Fibroblast of the aortic adventitia (primary cell): ENCODE results near the gene CFDP1. TPM values are rescaled to one million over a fixed set of nuclear protein-coding genes. Genes with fewer than 3 reads are reported as not detected.

Source experiments
- DNase-seq: peaks from one replicate; pipeline ENCODE4 v3.0.0-alpha.2; 2010; ENCODE audit warnings: low read depth
- H3K4me3 ChIP-seq: 2 replicates; pipeline ENCODE4 v1.5.1; 2011; ENCODE audit warnings: low read depth, mild to moderate bottlenecking, control low read depth, low read length, moderate library complexity
- total RNA-seq: library from RNA; depleted of rRNA; stranded (reverse); fragments of >200 nt; gene quantifications from 2 replicates; pipeline ENCODE4 v1.2.3, GENCODE V29; 2012; ENCODE audit warnings: low replicate concordance
- TF ChIP-seq, protein P1 (sequence below): IDR thresholded peaks from 2 replicates; pipeline ENCODE4 v1.5.1; 2011; ENCODE audit warnings: mild to moderate bottlenecking, low read length, control low read depth, inconsistent platforms; ENCODE audit not compliant: insufficient read depth

Gene CFDP1
- total RNA-seq, 1 donor: 47.0 TPM

DNA sequence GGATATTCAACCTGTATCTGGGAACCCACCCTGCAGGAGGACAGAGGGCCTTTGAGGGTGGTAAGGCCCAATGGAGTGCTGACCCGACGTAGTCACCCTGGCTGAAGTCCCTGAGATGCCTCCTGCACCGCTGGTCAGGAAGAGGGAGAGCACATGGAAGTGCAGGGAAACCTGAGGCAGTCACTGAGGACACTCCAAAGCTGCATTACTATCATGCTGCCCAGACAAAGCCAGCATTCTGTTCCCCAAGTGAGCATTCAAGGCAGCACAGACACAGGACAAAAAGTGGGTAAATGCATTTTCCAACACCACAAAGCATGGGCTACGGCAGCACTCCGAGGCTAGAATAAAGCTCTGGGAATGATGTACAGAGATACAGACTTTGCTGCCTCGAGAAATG, 135.0 kb downstream of the CFDP1 start:
- TF ChIP-seq, protein P1, sequence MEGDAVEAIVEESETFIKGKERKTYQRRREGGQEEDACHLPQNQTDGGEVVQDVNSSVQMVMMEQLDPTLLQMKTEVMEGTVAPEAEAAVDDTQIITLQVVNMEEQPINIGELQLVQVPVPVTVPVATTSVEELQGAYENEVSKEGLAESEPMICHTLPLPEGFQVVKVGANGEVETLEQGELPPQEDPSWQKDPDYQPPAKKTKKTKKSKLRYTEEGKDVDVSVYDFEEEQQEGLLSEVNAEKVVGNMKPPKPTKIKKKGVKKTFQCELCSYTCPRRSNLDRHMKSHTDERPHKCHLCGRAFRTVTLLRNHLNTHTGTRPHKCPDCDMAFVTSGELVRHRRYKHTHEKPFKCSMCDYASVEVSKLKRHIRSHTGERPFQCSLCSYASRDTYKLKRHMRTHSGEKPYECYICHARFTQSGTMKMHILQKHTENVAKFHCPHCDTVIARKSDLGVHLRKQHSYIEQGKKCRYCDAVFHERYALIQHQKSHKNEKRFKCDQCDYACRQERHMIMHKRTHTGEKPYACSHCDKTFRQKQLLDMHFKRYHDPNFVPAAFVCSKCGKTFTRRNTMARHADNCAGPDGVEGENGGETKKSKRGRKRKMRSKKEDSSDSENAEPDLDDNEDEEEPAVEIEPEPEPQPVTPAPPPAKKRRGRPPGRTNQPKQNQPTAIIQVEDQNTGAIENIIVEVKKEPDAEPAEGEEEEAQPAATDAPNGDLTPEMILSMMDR: no peak
- no peak for DNase-seq
- no peak overlapping the region for H3K4me3 ChIP-seq

DNA sequence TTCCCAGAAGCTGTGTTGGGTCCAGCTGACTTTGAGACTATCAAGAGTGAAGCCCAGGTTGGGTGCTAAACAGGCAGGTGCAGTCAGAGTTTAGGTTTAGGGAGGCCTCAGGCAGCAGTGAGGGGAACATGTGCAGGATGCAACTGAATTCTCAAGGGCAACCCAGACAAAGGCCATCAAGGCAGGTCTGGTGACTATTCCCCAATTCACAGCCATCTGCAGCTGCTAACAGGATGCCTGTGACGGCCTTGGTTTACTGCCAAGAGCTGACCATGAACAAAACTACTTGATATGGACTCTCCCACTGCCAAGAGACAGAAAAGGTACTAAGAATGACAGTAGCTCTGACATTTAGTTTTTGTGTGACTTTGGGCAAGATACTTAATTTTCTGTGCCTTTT, 136.7 kb downstream of the CFDP1 start:
- TF ChIP-seq, protein P1: no peak
- peak; percentile 28 for DNase-seq
- H3K4me3 ChIP-seq: no peak overlapping the region

DNA sequence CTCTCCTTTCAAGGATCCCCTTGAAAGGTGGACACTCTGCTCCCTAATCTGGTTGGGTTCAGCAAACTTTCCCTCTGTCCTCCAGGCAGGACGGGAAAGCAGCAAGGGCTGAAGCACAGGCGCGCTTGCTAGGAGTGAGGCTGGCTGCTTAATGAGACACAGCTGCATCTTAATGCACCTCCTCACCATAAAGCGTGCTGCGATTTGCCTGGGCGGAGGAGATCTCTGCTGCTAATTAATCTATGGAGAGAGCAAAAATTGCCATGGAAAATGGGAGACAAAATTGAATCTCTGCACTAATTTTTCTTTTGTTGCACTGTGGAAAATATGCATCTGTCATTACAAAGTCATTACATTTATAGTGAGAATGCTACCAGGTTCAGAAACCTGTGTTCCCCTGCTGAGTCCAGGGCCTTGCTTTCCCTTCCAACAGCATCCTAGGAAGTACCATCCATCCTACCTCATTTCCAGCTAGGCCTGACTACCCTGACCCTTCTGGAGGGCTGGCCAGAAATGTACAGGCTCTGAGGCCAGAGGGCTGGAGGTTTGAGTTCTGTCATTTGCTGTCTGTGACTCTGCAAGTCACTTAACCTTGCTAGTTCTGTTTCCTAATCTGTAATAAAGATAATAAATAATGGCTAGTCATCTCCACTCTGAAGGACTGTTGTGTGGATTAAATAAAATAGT, 138.4 kb downstream of the CFDP1 start:
- no peak for DNase-seq
- no peak overlapping the region for H3K4me3 ChIP-seq
- TF ChIP-seq, protein P1: no peak

DNA sequence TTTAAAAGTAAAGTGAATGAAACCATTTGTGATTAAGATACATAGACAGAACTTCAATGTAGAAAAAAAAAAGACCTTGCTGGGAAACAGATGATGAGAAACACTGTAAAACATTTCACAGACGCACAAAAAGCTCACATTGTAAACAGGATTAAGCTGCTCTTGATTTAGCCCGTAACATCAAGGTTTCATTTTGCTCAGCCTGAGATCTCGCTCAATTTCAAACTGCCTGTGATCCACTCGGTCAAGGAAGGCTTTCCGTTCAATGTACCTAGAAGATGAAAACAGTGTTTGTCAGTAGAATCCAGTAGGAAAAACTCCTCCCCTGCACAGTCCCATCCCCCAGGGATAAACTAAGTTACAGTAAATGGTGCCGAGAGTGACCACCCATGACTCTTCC, 139.5 kb downstream of the CFDP1 start:
- TF ChIP-seq, protein P1: no peak
- no peak for DNase-seq
- H3K4me3 ChIP-seq: no peak overlapping the region

DNA sequence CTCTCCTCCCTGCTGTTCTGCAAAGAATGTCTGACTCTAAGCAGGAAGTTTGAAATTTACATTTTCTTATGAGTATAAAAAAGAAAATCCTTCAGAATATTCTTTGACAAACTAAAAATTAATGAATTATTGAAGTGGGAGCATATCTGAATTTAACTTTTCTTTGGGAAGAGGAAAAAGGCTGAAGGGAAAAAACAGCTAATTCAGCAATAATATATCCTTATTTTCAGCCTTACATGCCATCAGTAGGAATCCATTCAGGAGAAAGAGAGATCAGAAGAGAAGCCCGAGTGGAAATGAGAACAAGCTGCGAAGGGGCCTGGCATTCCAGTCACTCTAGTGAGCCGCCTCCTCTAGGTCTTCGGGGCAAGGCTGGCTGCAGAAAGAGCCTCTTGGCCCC, 140.1 kb downstream of the CFDP1 start:
- TF ChIP-seq, protein P1: no peak
- no peak for DNase-seq
- no peak overlapping the region for H3K4me3 ChIP-seq

DNA sequence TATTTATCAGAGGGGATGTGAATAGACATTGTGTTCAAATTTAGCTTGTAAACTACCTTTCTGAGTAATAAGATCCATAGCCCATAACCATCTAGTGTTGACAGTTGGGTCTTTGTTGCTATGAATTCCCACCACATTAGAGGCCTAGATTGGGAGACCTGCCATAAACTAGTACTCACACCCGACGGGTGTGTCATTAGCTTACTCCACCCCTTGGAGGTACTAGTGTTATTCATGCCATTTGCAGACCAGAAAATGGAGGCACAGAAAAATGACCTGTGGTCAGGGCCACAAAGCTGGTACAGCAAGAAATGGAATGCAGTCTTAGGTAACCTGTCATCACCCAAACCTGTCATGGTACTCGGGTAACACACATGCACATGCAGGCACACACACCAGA, 140.6 kb downstream of the CFDP1 start:
- TF ChIP-seq, protein P1: no peak

DNA sequence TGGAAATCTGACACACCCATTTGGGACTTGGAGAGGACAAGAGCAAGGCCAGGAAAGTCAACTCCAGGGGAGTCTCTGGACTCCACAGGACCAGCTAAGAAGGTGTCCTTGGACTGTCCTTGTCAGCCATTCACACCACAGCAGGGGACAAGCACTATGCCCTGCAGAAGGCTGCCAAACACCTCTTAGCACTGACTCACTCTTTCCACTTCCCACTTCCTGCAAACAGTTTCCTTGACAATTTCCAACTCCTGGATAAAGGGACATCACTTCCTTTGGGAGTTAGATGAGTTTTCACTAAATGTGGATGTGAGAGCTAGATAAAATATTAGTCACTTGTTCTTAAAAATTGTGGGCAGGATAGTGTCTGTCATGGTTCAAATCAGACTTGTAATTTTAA, 144.1 kb downstream of the CFDP1 start:
- H3K4me3 ChIP-seq: no peak overlapping the region
- TF ChIP-seq, protein P1: no peak
- peak; percentile 60 for DNase-seq

More for the DNA sequence above, 140.6 kb downstream of the CFDP1 start:
- no peak for DNase-seq
- no peak overlapping the region for H3K4me3 ChIP-seq
